GM12874 (cell line): Measurements from ENCODE around the gene AXIN1.

Experiments used
- TF ChIP-seq, protein P1 (sequence below): IDR thresholded peaks from 2 replicates; pipeline ENCODE4 v1.5.1; 2011; ENCODE audit warnings: low read depth, mild to moderate bottlenecking, control low read depth, low read length, moderate library complexity; ENCODE audit not compliant: insufficient read depth

The AXIN1 gene

GRCh38 chr16:347203-347602, 5.3 kb downstream of the AXIN1 start:
- TF ChIP-seq, protein P1, sequence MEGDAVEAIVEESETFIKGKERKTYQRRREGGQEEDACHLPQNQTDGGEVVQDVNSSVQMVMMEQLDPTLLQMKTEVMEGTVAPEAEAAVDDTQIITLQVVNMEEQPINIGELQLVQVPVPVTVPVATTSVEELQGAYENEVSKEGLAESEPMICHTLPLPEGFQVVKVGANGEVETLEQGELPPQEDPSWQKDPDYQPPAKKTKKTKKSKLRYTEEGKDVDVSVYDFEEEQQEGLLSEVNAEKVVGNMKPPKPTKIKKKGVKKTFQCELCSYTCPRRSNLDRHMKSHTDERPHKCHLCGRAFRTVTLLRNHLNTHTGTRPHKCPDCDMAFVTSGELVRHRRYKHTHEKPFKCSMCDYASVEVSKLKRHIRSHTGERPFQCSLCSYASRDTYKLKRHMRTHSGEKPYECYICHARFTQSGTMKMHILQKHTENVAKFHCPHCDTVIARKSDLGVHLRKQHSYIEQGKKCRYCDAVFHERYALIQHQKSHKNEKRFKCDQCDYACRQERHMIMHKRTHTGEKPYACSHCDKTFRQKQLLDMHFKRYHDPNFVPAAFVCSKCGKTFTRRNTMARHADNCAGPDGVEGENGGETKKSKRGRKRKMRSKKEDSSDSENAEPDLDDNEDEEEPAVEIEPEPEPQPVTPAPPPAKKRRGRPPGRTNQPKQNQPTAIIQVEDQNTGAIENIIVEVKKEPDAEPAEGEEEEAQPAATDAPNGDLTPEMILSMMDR: no peak

- TF ChIP-seq, protein P1: no peak
Measured at GRCh38 chr16:346587-346986, 5.9 kb downstream of the AXIN1 start.

DNA sequence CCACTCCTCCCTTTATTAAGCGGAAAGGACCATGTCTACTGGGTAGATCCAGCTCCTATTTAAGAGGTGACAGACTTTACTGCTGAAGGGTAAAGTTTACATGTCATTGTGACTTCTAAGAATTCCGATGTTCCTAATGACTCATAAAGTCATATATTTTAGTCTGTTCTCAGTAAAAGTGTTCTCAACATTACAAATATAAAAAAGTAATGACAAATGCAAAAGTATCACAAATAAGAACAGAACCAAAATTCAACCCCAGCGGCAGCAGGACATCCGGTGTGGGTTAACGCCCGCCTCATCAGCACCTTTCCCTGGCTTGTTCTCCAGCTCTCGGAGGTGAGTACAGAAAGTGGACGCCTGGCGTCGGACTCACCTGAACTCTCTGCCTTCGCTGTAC, 6.8 kb downstream of the AXIN1 start:
- TF ChIP-seq, protein P1: no peak

DNA sequence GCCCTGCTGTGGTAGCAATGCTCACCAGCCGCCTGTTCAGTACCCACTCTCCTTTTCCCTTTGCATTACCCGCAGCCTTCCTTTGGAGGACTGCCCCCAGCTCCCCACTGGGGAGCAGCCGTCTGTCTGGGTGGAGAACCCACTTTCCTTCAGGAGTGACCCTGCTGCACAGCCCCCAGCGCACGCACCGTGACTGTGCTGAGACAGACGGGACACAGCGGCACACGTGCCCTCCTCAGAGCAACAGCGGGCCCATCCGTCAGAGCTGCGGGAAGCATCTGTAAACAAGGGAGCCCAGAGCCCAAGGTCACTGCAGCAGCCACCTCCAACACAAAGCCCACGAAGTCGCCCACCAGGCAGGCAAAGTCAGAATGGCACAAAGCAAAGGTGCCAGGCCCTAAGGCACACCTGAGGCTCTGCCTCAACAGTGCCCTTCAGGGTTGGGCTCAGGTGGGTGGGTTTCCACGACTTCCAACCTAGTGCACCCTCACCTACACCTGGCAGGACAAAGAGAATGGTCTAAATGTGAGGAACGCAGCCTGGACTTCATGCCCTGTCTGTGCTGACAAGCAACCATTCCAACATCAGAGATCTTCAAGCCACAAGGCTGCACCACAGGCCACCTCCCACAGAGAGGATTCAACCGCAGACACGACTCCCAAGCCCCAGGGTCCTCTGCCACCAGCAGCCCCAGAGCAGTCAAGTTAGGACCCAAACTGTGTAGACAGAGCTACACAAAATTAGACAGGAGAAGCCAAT, 9.9 kb downstream of the AXIN1 start:
- TF ChIP-seq, protein P1: no peak

DNA sequence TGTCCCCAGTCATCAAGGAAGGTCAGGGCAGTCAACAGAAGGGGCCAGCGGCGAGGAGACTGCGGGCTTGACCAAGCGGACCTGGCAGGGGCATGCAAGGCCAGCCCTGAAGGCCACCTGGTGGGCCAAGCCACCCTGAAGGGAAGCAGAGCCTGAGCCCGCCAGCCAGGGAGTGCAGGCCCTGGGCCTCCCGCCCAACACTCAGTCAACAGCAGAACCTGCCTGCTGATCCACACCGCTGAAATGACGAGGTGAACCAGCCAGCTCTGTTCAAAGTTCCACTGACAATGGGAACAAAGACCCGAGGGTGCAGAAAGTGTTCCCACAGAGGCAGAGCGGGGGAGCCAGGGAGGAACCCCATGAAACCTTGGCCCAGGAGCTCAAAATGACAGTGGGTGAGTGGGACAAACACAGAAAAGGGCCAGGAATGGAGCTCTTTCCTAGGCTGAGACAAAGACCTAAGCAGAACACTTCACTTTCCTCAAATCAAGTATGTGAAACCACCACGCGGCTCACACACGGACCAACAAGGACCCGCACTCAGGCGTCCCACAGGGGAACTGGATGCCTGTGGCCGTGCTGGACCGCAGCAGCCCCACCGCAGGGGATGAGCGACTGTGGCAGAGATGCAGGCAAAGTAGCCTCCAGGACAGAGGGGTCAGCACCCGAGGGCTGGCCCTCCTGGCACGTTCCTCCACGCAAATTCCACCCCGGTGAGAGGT, 12.0 kb downstream of the AXIN1 start:
- TF ChIP-seq, protein P1: no peak

DNA sequence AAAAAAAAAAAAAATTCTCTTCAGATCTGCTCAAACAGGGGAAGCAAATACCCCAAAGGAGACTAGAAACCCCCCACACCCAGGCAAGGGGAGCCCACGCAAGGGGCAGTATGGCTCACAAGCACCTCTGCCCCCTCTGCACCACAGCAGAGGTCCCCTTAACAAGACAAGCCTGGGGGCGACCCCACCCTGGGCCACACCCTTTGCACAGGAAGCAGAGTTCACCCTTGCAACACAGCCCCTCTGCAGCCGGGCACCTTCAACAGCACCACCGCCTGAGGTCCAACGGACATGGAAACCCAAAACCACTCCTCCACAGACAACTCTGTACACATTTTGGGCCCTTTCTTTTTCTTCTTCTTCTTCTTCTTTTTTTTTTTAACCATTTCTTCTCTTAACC, 12.8 kb downstream of the AXIN1 start:
- TF ChIP-seq, protein P1: no peak

GRCh38 chr16:337975-338575, 14.4 kb downstream of the AXIN1 start:
- TF ChIP-seq, protein P1: no peak
